Central memory CD8-positive, alpha-beta T cell (primary cell): Measurements from ENCODE around the gene ACAA2.
"Not testable (repeated sequence)": the region's sequence is repeated elsewhere in the genome, so short reads cannot be mapped to it uniquely, and the experiment has no call there.

Source experiments
- ATAC-seq: fragments of 150-1000 bp; cut with Tn5 transposase; replicated peaks from 2 replicates; pipeline ENCODE4 v1.10.0; 2022; ENCODE audit warnings: mild to moderate bottlenecking, moderate FRiP score, moderate number of reproducible peaks; ENCODE audit not compliant: poor library complexity, severe bottlenecking; ENCODE audit errors: extremely low read depth
- DNase-seq, 2 donors: peaks; one replicate each; pipeline ENCODE4 v3.0.0; 2021; ENCODE audit warnings: low spot score in 2 of 2
- H3K27ac Mint-ChIP-seq: one replicate; pipeline ENCODE4 v1.8.0; 2022; ENCODE audit warnings: low read depth, mild to moderate bottlenecking, moderate library complexity, mixed read lengths
- H3K27me3 Mint-ChIP-seq: one replicate; pipeline ENCODE4 v1.8.0; 2022; ENCODE audit warnings: mixed read lengths
- H3K36me3 Mint-ChIP-seq: one replicate; pipeline ENCODE4 v1.8.0; 2022; ENCODE audit warnings: mild to moderate bottlenecking, moderate library complexity, mixed read lengths; ENCODE audit not compliant: insufficient read depth
- H3K4me1 Mint-ChIP-seq: one replicate; pipeline ENCODE4 v1.8.0; 2022; ENCODE audit warnings: mixed read lengths
- H3K4me3 Mint-ChIP-seq: one replicate; pipeline ENCODE4 v1.8.0; 2022; ENCODE audit warnings: mild to moderate bottlenecking, moderate library complexity, mixed read lengths
- H3K9me3 Mint-ChIP-seq: one replicate; pipeline ENCODE4 v1.8.0; 2022; ENCODE audit warnings: mixed read lengths

Gene ACAA2

DNA sequence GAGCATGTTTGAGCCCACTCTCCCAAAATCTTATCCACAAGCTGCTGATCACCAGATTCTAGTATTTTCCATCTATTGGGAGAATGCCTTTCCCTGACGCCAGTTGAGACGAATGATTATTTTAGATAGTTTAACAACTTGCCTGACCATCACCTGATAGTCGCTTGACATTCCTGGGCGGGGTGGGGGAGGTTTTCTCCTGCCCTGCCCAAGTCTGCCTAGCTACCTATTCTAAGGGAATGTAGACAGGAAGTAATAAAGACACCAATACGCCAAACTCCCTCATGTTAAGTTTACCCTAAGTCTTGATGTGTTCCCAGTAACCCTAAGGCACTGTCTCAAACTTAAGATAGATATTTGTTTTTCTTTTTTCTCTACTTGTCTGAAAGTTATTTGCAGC lies 4.6 kb upstream of the ACAA2 start:
- Mint-ChIP-seq H3K9me3 (no peaks in the 10 kb centered on the region), H3K27me3 (no peaks in the 10 kb centered on the region), H3K4me3 (peak overlapping the region; percentile 54), H3K27ac (peak overlapping the region; percentile 70), H3K4me1 (peaks cover 72% of the 10 kb centered on the region), H3K36me3 (peaks cover 12% of the 10 kb centered on the region)
- DNase-seq (no peak), ATAC-seq (no peak)

DNA sequence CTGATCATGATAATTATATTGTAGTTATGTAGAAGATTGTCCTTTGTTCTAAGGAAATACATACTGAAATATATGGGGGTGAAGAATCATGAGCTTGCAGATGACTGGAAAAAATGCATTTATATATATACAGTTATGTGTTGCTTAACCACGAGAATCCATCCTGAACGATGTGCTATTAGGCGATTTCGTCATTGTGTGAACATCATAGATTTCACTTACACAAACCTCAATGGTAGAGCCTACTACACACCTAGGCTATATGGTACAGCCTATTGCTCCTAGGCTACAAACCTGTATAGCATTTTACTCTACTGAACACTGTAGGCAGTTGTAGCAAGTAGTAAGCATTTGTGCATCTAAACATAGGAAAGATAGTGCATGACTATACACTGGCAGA lies 2.6 kb upstream of the ACAA2 start:
- peaks cover 12% of the 10 kb centered on the region for H3K36me3 Mint-ChIP-seq
- H3K27me3 Mint-ChIP-seq: no peaks in the 10 kb centered on the region
- H3K4me1 Mint-ChIP-seq: peaks cover 78% of the 10 kb centered on the region
- H3K27ac Mint-ChIP-seq: no peak overlapping the region
- DNase-seq: no peak
- no peak overlapping the region for H3K4me3 Mint-ChIP-seq
- no peak for ATAC-seq
- no peaks in the 10 kb centered on the region for H3K9me3 Mint-ChIP-seq

DNA sequence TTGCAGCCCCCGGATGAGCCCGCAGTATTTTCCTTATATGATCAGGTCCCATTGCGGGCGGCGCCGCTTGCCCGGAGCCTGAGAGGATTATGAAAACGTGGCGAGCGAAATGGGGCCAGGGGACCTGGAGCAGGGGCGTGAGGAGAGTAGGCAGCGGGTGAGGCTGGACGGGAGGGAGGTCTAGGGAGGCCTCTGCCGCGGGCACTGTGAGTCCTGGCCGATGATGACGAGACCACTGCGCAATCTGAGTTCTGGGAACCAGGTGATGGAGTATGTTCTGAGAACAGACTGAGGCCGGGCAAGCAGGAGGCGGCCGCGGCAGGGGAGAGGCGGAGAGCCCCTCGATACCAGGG lies 790 bp upstream of the ACAA2 start:
- ATAC-seq: peak; percentile 27
- Mint-ChIP-seq H3K27ac (peak overlapping the region; percentile 96), H3K9me3 (no peaks in the 10 kb centered on the region), H3K4me1 (peaks cover 61% of the 10 kb centered on the region), H3K27me3 (no peaks in the 10 kb centered on the region), H3K36me3 (peaks cover 12% of the 10 kb centered on the region), H3K4me3 (peak overlapping the region; percentile 92)
- peak in 1 of 2 donors; percentile 15 for DNase-seq

DNA sequence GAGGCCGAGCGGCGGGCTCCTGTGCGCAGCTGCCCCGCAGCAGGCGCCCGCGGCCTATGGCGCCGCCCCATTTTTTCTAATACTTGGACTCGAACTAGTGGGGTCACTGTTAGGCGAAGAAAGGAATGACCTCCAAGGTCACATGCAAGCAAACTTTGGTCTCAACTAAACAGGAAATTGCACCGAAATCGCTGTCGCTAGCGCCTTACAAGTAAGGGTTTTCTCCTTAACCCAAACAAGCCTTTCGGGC lies 339 bp downstream of the ACAA2 start:
- Mint-ChIP-seq H3K9me3 (peaks cover 7% of the 10 kb centered on the region), H3K27ac (peak overlapping the region; percentile 96), H3K4me1 (peaks cover 51% of the 10 kb centered on the region), H3K36me3 (peaks cover 13% of the 10 kb centered on the region), H3K4me3 (peak overlapping the region; percentile 92), H3K27me3 (no peaks in the 10 kb centered on the region)
- ATAC-seq (peak; percentile 21), DNase-seq (no peak)

DNA sequence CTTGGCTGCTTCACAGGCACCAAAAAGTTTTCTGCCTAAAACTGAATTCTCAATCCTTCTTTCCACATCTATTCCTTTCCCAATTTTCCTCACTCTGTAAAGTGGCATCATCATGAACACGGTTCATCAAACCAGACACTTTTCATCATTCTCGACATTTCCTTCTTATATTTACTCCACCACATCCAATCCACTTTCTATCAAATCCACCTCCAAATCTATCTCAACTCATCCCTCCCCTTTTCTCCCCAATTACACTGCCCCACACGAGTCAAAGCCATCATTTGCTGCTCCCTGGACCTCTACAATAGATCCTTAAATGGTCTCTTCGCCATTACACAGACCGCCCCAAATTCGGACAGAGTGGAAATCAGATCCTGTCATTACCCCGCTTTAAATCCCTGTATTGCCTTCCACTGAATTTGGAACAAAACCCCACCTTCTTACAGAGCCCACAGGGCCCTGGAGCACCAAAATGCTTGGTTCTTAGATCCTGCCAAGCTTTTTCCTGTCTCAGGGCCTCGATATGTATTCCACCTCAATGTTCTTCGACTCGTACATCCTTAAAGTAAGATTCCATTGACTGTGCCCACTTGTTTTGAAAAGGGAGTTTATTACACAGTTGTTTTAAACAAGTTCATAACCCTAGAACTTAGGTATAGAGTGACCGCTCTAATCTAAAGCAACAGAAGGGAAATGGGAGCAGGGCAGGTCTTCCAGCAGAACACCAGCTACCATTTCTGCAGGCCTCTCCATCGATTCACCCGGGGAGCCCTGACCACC lies 856 bp downstream of the ACAA2 start:
- ATAC-seq (no peak), DNase-seq (no peak)
- peak overlapping the region; percentile 92 for H3K4me3 Mint-ChIP-seq
- peaks cover 46% of the 10 kb centered on the region for H3K4me1 Mint-ChIP-seq
- H3K36me3 Mint-ChIP-seq: peaks cover 11% of the 10 kb centered on the region
- H3K27ac Mint-ChIP-seq: peak overlapping the region; percentile 96
- peaks cover 7% of the 10 kb centered on the region for H3K9me3 Mint-ChIP-seq
- no peaks in the 10 kb centered on the region for H3K27me3 Mint-ChIP-seq

DNA sequence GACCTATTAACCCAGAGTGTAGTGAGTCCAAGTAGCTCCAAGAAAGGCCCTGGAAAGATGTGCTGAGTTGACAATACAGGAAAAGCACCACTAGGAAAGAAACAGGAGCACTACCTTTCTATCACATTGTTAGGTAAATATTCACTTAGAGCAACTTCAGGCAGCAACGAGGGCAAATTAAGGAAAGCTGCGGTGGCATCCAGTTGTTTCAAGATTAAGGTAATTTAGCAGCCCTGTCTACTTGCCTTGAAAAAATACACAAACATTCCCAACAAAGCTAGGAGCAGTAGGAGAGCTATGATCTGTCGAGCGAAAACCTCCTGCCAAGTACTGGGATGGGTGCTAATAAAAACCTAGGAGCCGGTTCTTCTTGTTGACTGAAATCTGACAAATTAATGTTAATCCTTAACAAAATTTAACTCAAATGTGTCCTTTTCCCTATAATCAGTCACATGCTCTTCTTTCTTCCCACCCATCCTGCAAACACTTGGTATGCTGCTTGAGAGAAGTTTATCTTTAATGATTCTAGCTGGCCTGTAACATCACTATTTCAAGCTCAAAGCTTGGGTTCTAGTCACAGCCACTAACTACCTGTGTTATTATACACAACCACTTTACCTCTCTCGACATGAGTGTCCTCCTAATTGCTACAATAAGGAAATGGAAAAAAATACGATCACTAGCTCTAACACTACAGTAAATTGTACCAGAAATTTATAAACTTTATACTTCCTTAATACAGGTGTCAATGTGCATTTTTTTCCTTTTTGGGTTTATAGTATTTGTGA lies 2.0 kb downstream of the ACAA2 start:
- H3K27me3 Mint-ChIP-seq: no peaks in the 10 kb centered on the region
- peaks cover 12% of the 10 kb centered on the region for H3K36me3 Mint-ChIP-seq
- H3K4me1 Mint-ChIP-seq: peaks cover 48% of the 10 kb centered on the region
- ATAC-seq (no peak), DNase-seq (no peak)
- H3K4me3 Mint-ChIP-seq: no peak overlapping the region
- peaks cover 7% of the 10 kb centered on the region for H3K9me3 Mint-ChIP-seq
- no peak overlapping the region for H3K27ac Mint-ChIP-seq

DNA sequence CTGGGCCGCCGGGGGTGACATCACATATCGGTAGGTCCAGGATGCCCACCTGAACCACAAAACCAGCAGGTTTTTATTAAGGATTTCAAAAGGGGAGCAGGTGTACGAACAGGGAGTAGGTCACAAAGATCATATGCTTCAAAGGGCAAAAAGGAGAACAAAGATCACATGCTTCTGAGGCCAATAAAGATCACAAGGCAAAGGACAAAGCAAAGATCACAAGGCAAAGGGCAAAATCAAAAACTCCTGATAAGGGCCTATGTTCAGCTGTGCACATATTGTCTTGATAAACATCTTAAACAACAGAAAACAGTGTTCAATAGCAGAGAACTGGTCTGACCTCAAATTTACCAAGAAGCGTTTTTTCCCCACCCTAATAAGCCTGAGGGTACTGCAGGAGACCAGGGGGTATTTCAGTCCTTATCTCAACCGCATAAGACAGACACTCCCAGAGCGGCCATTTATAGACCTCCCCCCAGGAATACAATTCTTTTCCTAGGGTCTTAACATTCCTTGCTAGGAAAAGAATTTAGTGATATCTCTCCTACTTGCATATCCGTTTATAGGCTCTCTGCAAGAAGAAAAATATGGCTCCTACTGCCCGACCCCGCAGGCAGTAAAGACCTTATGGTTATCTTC lies 4.7 kb downstream of the ACAA2 start:
- peaks cover 54% of the 10 kb centered on the region for H3K4me1 Mint-ChIP-seq
- ATAC-seq, H3K9me3 Mint-ChIP-seq, H3K27ac Mint-ChIP-seq, H3K27me3 Mint-ChIP-seq, H3K36me3 Mint-ChIP-seq, H3K4me3 Mint-ChIP-seq, DNase-seq: not testable (repeated sequence)

DNA sequence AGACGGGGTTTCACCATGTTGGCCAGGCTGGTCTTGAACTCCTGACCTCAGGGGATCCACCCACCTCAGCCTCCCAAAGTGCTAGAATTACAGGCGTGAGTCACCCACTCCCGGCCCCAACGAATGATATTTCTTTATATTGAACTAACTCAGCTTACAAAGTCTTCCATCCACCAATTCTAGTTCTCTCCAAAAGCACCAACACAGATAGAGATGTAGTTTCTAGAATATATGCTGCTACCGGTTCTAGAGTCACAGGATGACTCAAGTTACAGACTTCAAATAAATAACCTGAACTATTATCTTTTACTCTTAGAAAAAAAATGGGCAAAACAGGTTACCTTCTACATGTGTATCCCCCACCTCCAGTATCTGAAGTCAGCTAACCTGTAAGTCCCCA lies 9.2 kb downstream of the ACAA2 start:
- peak overlapping the region; percentile 47 for H3K27ac Mint-ChIP-seq
- H3K4me3 Mint-ChIP-seq: no peak overlapping the region
- H3K9me3 Mint-ChIP-seq: peaks cover 7% of the 10 kb centered on the region
- H3K27me3 Mint-ChIP-seq: no peaks in the 10 kb centered on the region
- peaks cover 39% of the 10 kb centered on the region for H3K4me1 Mint-ChIP-seq
- DNase-seq (no peak), ATAC-seq (no peak)
- H3K36me3 Mint-ChIP-seq: peaks cover 9% of the 10 kb centered on the region

DNA sequence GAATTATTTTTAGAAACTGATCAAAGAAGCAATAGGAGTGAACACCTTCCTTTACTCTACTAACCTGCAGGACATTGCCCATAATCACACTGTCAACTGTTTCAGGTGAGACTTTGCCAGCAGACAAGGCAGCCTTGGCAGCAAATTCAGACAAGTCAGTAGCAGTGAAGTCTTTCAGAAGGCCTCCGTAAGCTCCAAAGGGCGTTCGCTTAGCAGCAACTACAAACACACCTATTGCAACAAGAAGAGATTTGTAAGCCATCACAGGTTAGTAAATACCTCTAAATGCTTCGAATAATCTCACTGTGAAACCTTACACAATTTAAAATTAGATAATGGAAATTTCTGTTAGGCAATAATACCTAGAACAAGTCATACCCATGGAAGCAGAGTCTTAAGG lies 10.7 kb downstream of the ACAA2 start:
- no peaks in the 10 kb centered on the region for H3K9me3 Mint-ChIP-seq
- ATAC-seq: no peak

DNA sequence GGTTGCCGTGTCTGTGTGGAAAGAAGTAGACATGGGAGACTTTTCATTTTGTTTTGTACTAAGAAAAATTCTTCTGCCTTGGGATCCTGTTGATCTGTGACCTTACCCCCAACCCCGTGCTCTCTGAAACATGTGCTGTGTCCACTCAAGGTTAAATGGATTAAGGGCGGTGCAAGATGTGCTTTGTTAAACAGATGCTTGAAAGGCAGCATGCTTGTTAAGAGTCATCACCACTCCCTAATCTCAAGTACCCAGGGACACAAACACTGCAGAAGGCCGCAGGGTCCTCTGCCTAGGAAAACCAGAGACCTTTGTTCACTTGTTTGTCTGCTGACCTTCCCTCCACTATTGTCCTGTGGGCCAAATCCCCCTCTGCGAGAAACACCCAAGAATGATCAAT lies 12.8 kb downstream of the ACAA2 start:
- not testable (repeated sequence) for H3K27me3 Mint-ChIP-seq, ATAC-seq, DNase-seq, H3K4me3 Mint-ChIP-seq, H3K27ac Mint-ChIP-seq, H3K9me3 Mint-ChIP-seq
- Mint-ChIP-seq H3K4me1 (peaks cover 28% of the 10 kb centered on the region), H3K36me3 (peaks cover 13% of the 10 kb centered on the region)

More for the DNA sequence above, 10.7 kb downstream of the ACAA2 start:
- H3K4me3 Mint-ChIP-seq: no peak overlapping the region
- peaks cover 45% of the 10 kb centered on the region for H3K4me1 Mint-ChIP-seq
- H3K36me3 Mint-ChIP-seq: peaks cover 10% of the 10 kb centered on the region
- no peak overlapping the region for H3K27ac Mint-ChIP-seq
- DNase-seq: no peak
- no peaks in the 10 kb centered on the region for H3K27me3 Mint-ChIP-seq

DNA sequence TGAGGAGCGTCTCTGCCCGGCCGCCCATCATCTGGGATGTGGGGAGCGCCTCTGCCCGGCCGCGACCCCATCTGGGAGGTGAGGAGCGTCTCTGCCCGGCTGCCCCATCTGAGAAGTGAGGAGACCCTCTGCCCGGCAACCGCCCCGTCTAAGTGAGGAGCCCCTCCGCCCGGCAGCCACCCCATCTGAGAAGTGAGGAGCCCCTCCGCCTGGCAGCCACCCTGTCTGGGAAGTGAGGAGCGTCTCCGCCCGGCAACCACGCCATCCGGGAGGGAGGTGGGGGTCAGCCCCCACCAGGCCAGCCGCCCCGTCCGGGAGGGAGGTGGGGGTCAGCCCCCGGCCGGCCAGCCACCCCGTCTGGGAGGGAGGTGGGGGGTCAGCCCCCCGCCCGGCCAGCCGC lies 13.5 kb downstream of the ACAA2 start:
- peaks cover 21% of the 10 kb centered on the region for H3K4me1 Mint-ChIP-seq
- H3K4me3 Mint-ChIP-seq: not testable (repeated sequence)

DNA sequence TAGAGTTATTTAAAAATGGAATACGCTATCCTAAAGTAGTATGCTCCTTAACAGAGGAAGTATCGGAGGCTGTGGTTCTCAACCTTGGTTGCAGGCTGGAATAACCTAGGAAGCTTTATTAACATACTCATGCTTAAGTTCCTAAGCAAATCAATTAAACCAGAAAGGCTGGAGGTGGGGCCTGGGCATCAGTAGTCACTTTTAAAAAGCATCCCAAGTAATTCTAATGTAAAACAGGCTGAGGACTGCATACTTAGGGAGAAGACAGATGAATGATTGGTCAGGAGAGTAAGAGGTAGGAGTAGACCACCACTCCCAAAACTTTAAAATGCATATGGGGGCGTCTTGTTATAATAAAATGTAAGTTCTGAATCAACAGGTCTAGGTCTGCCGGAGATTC lies 15.3 kb downstream of the ACAA2 start:
- H3K9me3 Mint-ChIP-seq: no peaks in the 10 kb centered on the region
- H3K27ac Mint-ChIP-seq: peak overlapping the region; percentile 66
- ATAC-seq: no peak
- DNase-seq: no peak
- H3K4me3 Mint-ChIP-seq: no peak overlapping the region
- peaks cover 9% of the 10 kb centered on the region for H3K4me1 Mint-ChIP-seq
- no peaks in the 10 kb centered on the region for H3K27me3 Mint-ChIP-seq
- H3K36me3 Mint-ChIP-seq: peaks cover 19% of the 10 kb centered on the region

More for the DNA sequence above, 13.5 kb downstream of the ACAA2 start:
- DNase-seq, H3K9me3 Mint-ChIP-seq, ATAC-seq, H3K27me3 Mint-ChIP-seq, H3K27ac Mint-ChIP-seq: not testable (repeated sequence)
- H3K36me3 Mint-ChIP-seq: peaks cover 17% of the 10 kb centered on the region
